Parathyroid adenoma (tissue), 2 donors: ENCODE data around the gene LPIN1.

ENCODE experiments used
- H2AFZ ChIP-seq: fragments of 300-600 bp; sonication (generic); one replicate; pipeline ENCODE4 v1.7.0; 2017; ENCODE audit warnings: antibody characterized with exemption, mild to moderate bottlenecking
- H3K27ac ChIP-seq: fragments of 300-600 bp; sonication (generic); one replicate; pipeline ENCODE4 v1.7.0; 2017
- H3K27me3 ChIP-seq: fragments of 300-600 bp; sonication (generic); one replicate; pipeline ENCODE4 v1.7.0; 2017; ENCODE audit warnings: low read length; ENCODE audit not compliant: control insufficient read depth, insufficient read depth
- H3K36me3 ChIP-seq: fragments of 300-600 bp; sonication (generic); one replicate; pipeline ENCODE4 v1.7.0; 2017; ENCODE audit warnings: low read length; ENCODE audit not compliant: control insufficient read depth, insufficient read depth
- H3K4me1 ChIP-seq: fragments of 300-600 bp; sonication (generic); one replicate; pipeline ENCODE4 v1.7.0; 2017; ENCODE audit warnings: control low read depth
- H3K4me2 ChIP-seq: fragments of 300-600 bp; sonication (generic); one replicate; pipeline ENCODE4 v1.7.0; 2017; ENCODE audit warnings: low read length
- H3K4me3 ChIP-seq: fragments of 300-600 bp; sonication (generic); one replicate; pipeline ENCODE4 v1.7.0; 2017; ENCODE audit warnings: low read depth, low read length
- H3K79me2 ChIP-seq: fragments of 300-600 bp; sonication (generic); one replicate; pipeline ENCODE4 v1.7.0; 2017; ENCODE audit warnings: control low read depth
- H3K9ac ChIP-seq: fragments of 300-600 bp; sonication (generic); one replicate; pipeline ENCODE4 v1.7.0; 2017; ENCODE audit warnings: mild to moderate bottlenecking
- H3K9me3 ChIP-seq: fragments of 300-600 bp; sonication (generic); one replicate; pipeline ENCODE4 v1.7.0; 2017; ENCODE audit warnings: low read length; ENCODE audit not compliant: control insufficient read depth
- TF ChIP-seq, protein P1 (sequence below): fragments of 300-600 bp; sonication (generic); IDR thresholded peaks from one replicate; pipeline ENCODE4 v1.7.0; 2017; ENCODE audit warnings: antibody characterized with exemption, mild to moderate bottlenecking
- donor health status: primary hyperparathyroidism.

LPIN1 gene

GRCh38 chr2:11743366-11743765, 3.1 kb upstream of the LPIN1 start:
- Histone ChIP-seq H3K4me2 (no peak overlapping the region), H3K9ac (no peak overlapping the region), H3K4me3 (no peak overlapping the region), H3K4me1 (peaks cover 16% of the 10 kb centered on the region), H3K36me3 (no peaks in the 10 kb centered on the region), H3K27ac (no peak overlapping the region), H3K27me3 (no peaks in the 10 kb centered on the region), H3K79me2 (peaks cover 19% of the 10 kb centered on the region), H2AFZ (no peak overlapping the region), H3K9me3 (no peaks in the 10 kb centered on the region)
- TF ChIP-seq, protein P1, sequence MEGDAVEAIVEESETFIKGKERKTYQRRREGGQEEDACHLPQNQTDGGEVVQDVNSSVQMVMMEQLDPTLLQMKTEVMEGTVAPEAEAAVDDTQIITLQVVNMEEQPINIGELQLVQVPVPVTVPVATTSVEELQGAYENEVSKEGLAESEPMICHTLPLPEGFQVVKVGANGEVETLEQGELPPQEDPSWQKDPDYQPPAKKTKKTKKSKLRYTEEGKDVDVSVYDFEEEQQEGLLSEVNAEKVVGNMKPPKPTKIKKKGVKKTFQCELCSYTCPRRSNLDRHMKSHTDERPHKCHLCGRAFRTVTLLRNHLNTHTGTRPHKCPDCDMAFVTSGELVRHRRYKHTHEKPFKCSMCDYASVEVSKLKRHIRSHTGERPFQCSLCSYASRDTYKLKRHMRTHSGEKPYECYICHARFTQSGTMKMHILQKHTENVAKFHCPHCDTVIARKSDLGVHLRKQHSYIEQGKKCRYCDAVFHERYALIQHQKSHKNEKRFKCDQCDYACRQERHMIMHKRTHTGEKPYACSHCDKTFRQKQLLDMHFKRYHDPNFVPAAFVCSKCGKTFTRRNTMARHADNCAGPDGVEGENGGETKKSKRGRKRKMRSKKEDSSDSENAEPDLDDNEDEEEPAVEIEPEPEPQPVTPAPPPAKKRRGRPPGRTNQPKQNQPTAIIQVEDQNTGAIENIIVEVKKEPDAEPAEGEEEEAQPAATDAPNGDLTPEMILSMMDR, result no peak

DNA sequence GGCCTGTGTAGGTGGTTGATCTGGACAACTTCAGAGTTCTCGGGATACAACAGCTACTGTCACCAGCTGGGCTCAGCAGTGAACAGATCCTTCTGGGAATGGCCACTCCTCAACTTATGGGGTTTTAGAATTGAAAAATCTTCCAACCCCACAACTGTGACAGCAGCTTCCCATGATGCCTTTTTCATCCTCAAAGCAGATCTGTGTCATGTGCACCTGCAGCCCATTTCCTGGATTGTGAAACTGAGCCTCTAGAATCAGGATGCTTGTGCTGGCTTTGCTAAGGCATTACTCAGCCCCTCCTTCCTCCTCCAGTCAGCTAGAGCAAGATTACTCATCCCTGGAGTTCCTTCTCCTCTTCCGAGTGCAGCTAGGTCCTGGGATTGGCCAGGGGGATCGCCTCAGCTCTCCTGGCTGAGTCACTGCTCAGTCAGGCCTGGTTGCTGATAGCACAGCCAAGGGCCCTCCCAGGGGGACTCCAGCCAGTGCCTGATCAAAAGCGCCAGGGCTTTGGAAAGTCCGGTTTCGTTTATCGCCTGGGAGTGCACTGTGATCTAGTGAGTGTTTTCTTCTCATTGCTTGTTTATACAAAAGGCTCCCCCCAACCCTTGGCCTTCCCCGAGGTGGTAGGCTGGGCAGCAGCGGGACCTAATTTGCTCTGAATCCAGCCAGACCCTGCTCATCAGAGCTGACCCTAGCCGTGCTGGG, 2.4 kb upstream of the LPIN1 start:
- H3K27ac ChIP-seq, result peak overlapping the region; percentile 61
- no peaks in the 10 kb centered on the region for H3K36me3 ChIP-seq
- no peaks in the 10 kb centered on the region for H3K27me3 ChIP-seq
- no peak overlapping the region for H3K9ac ChIP-seq
- peaks cover 25% of the 10 kb centered on the region for H3K79me2 ChIP-seq
- peak overlapping the region; percentile 7 for H3K4me3 ChIP-seq
- TF ChIP-seq, protein P1, result no peak
- H3K4me2 ChIP-seq, result peak overlapping the region; percentile 47
- H3K4me1 ChIP-seq, result peaks cover 16% of the 10 kb centered on the region
- peak overlapping the region; percentile 91 for H2AFZ ChIP-seq
- H3K9me3 ChIP-seq, result no peaks in the 10 kb centered on the region

DNA sequence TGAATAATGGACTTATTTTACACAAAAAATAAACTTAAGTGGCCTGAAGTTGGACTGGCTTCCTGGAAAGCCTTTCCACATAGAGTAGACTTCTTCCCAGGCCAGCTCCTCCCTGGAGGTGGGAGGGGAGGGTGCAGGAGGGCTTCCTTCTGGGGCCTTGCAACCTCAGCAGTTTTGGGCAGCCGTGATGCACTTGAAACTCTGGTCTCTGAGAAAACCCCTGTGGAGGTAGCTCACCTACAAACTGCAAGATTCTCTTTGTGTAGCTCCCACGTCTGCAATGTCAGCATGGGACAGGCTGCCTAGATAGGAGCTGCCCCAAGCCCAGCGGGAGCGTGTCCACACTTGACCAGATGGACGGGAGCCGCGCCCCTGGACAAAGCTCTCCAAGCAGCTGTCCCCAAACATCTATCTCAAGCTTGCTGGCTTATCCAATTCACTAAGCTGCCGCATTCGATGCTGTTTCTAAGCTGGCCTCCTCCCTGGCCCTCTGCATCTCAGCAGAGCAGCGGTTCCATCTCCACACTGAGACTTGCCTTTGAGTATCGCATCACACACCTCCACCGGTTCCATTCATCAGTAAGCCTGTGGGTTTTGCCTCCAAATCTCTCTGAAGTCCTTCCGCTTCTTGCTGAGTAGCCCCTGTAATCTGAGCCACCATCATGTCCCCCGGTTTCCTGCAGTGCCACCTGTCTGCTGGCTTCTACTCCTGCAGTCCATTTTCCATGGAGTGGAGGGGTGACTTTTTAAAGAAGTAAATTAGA, 1.6 kb upstream of the LPIN1 start:
- Histone ChIP-seq H3K27ac (peak overlapping the region; percentile 61), H2AFZ (peak overlapping the region; percentile 91), H3K36me3 (no peaks in the 10 kb centered on the region), H3K79me2 (peaks cover 32% of the 10 kb centered on the region), H3K4me2 (peak overlapping the region; percentile 47), H3K4me3 (no peak overlapping the region), H3K9ac (no peak overlapping the region), H3K27me3 (no peaks in the 10 kb centered on the region), H3K9me3 (no peaks in the 10 kb centered on the region), H3K4me1 (peaks cover 16% of the 10 kb centered on the region)
- TF ChIP-seq, protein P1, result peak; percentile 50

- H3K4me3 ChIP-seq, result peak overlapping the region; percentile 39
- H3K9ac ChIP-seq, result no peak overlapping the region
- H3K4me2 ChIP-seq, result peak overlapping the region; percentile 50
- H2AFZ ChIP-seq, result peak overlapping the region; percentile 91
- H3K79me2 ChIP-seq, result peaks cover 41% of the 10 kb centered on the region
- H3K27me3 ChIP-seq, result no peaks in the 10 kb centered on the region
- no peaks in the 10 kb centered on the region for H3K9me3 ChIP-seq
- no peaks in the 10 kb centered on the region for H3K36me3 ChIP-seq
- H3K4me1 ChIP-seq, result peaks cover 16% of the 10 kb centered on the region
- TF ChIP-seq, protein P1, result no peak
- peak overlapping the region; percentile 70 for H3K27ac ChIP-seq
Observed at GRCh38 chr2:11745613-11746375, 638 bp upstream of the LPIN1 start.
